Mononuclear cell (primary cell): ENCODE results near the gene ADGRD1. TPM values are rescaled to one million over a fixed set of nuclear protein-coding genes. Genes with fewer than 3 reads are reported as not detected.
"Not testable (repeated sequence)": the region's sequence is repeated elsewhere in the genome, so short reads cannot be mapped to it uniquely, and the experiment has no call there.

Source experiments
- H3K27me3 ChIP-seq: 2 replicates; pipeline ENCODE4 v1.6.0; 2011; ENCODE audit warnings: low read length, control low read depth; ENCODE audit not compliant: insufficient read depth
- H3K4me1 ChIP-seq: 2 replicates; pipeline ENCODE4 v1.5.1; 2011; ENCODE audit warnings: mild to moderate bottlenecking, low read length, control low read depth; ENCODE audit not compliant: insufficient read depth
- H3K4me3 ChIP-seq: 2 replicates; pipeline ENCODE4 v1.5.1; 2011; ENCODE audit warnings: mild to moderate bottlenecking, low read length, moderate library complexity
- H3K9me3 ChIP-seq: 2 replicates; pipeline ENCODE4 v1.5.1; 2011; ENCODE audit warnings: low read depth, mild to moderate bottlenecking, control low read depth, low read length
- total RNA-seq: library from RNA; depleted of rRNA; stranded (reverse); fragments of >200 nt; gene quantifications from one replicate; pipeline ENCODE4 v1.2.3, GENCODE V29; 2012

Gene ADGRD1
- total RNA-seq, 1 donor = 2.3 TPM

GRCh38 chr12:131070668-131071067 lies 117.0 kb downstream of the ADGRD1 start:
- not testable (repeated sequence) for H3K4me1 ChIP-seq, H3K27me3 ChIP-seq, H3K9me3 ChIP-seq, H3K4me3 ChIP-seq

DNA sequence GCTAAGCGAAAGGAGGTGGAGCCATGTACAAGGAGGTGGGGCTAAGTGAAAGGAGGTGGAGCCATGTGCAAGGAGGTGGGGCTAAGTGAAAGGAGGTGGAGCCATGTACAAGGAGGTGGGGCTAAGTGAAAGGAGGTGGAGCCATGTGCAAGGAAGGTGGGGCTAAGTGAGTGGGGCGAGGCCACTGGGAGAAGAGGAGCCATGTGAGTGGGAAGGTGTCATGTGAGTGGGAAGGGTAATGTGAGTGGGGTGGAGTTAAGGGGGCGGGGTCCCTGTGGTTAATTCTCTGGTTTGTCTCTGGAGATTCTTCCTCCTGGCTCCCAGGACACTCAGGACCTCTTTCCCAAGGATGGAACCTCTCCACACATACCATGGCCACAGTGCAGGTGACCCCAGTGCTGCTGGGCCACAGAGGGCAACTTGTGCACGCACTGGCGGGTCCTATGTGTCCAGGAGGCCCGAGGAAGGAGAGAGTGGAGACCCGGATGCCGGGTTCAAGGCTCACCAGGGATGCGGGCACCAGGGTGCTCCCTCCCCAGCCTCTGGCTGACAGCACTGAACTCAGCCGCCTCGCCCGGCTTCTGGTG lies 117.6 kb downstream of the ADGRD1 start:
- not testable (repeated sequence) for H3K4me1 ChIP-seq, H3K4me3 ChIP-seq, H3K27me3 ChIP-seq, H3K9me3 ChIP-seq

- not testable (repeated sequence) for H3K27me3 ChIP-seq, H3K4me1 ChIP-seq, H3K9me3 ChIP-seq, H3K4me3 ChIP-seq
Observed at GRCh38 chr12:131071950-131072349, 118.2 kb downstream of the ADGRD1 start.

DNA sequence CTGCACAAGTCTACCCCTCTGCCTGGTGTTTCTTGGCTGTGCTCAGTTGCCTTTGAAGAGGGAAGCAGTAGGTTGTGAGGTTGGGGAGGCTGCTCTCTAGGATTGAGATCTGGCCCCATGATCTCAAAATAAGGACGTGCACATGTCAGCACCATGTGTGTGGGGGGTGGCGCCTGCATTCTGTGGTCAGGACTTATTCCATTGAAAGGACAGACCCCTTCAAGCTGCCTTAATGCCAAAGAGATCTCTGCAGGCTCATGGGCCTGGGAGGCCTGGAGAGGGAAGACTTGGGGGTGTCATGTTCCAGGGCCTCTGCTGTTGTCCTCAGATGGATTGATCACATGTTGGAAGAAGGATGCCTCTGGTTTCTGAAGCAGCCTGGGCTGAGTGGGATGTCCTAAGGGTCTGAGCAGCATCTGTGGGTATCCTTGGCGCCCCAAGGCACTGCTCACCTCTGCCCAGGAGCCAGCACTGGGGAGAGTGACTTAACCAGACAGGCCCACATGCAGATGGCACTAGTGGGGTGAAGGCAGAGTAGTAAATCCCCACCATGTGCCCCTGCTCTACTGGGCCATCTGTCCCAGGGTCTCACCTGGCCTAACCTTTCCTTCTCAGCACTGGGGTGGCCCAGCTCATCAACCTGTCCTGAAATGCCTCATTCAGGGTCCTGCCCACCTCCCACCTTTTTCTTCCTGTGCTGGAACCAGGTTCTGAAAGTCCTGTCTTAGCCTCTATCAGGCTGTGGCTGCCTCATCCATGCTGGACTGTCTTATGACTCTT lies 118.9 kb downstream of the ADGRD1 start:
- no peaks in the 10 kb centered on the region for H3K9me3 ChIP-seq
- H3K27me3 ChIP-seq = no peaks in the 10 kb centered on the region
- H3K4me3 ChIP-seq = no peak overlapping the region
- H3K4me1 ChIP-seq = no peaks in the 10 kb centered on the region

- Histone ChIP-seq H3K4me1 (no peaks in the 10 kb centered on the region), H3K4me3 (no peak overlapping the region), H3K9me3 (no peaks in the 10 kb centered on the region), H3K27me3 (no peaks in the 10 kb centered on the region)
Observed at GRCh38 chr12:131074221-131075083, 120.7 kb downstream of the ADGRD1 start.

DNA sequence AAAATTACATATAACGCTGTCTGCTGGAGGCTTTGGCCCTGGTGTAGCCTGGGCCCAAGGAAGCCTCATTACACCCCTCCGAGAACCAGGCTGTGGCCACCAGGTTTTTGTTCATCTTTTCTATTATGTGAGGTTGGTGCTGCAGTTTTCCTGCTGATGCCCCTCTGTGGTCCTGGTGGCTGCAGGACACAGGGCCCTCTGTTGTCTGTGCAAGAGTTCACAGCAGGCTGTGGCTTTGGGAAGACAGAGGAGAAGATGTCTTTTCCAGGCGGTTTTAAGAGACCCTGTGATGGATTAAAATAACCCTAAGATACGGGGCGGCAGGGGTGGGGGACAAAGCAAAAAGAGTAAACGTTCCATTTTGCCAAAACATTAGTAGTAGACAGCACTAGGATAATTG lies 121.5 kb downstream of the ADGRD1 start:
- H3K4me3 ChIP-seq = no peak overlapping the region
- H3K4me1 ChIP-seq = no peaks in the 10 kb centered on the region
- no peaks in the 10 kb centered on the region for H3K9me3 ChIP-seq
- H3K27me3 ChIP-seq = no peaks in the 10 kb centered on the region

GRCh38 chr12:131075611-131076010 lies 121.9 kb downstream of the ADGRD1 start:
- Histone ChIP-seq H3K4me1 (no peaks in the 10 kb centered on the region), H3K27me3 (no peaks in the 10 kb centered on the region), H3K9me3 (no peaks in the 10 kb centered on the region), H3K4me3 (no peak overlapping the region)

GRCh38 chr12:131076296-131076695 lies 122.6 kb downstream of the ADGRD1 start:
- H3K4me3 ChIP-seq = no peak overlapping the region
- H3K4me1 ChIP-seq = no peaks in the 10 kb centered on the region
- H3K9me3 ChIP-seq = no peaks in the 10 kb centered on the region
- H3K27me3 ChIP-seq = no peaks in the 10 kb centered on the region

- H3K4me1 ChIP-seq = no peaks in the 10 kb centered on the region
- no peak overlapping the region for H3K4me3 ChIP-seq
- H3K27me3 ChIP-seq = no peaks in the 10 kb centered on the region
- no peaks in the 10 kb centered on the region for H3K9me3 ChIP-seq
Observed at GRCh38 chr12:131076791-131077747, 123.4 kb downstream of the ADGRD1 start.

GRCh38 chr12:131077931-131078391 lies 124.3 kb downstream of the ADGRD1 start:
- Histone ChIP-seq H3K9me3 (no peaks in the 10 kb centered on the region), H3K4me3 (no peak overlapping the region), H3K4me1 (no peaks in the 10 kb centered on the region), H3K27me3 (no peaks in the 10 kb centered on the region)

DNA sequence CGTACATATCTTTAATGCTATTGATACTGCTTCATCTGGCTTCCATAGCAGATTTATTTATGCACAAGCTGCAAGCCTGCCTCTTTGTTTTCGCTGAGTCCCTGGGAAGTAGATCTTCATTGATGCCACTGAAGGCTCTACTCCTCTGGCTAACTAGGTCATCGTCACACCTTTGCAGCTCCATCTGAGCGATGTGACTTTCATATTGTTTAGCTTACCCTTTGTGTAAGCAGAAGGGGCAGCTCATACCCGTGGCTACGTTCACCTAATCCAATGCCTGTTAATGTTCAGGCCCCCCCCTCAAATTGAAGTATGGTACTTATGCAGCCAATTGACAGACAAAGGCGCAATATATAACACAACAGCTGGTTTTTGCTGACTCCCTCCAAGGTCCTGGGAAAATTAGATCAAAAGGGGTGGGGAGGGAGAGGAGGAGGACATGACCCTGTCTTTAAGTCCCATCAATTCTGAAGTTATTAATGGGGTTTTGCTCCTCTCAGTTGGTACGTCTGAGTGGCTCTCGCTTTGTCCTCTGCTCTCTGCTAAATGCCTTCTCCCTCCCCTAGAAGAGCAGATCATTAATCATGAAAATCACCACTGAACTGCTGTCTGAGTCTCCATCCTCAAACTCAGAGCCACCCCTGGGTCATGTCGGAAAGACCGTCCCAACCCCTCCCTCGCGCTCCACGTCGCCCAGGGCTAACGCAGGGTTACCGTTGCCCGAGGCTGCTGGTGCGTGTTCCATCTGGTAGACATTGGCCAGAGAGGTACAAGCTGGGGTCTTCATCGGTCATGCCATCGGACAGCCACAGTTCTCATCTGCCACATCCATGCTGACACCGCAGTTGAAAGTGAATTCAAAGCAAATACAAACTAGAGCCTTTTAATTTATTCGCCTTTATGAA lies 128.8 kb downstream of the ADGRD1 start:
- Histone ChIP-seq H3K4me3 (no peak overlapping the region), H3K27me3 (no peaks in the 10 kb centered on the region), H3K9me3 (no peaks in the 10 kb centered on the region), H3K4me1 (no peaks in the 10 kb centered on the region)

GRCh38 chr12:131084341-131085011 lies 130.8 kb downstream of the ADGRD1 start:
- Histone ChIP-seq H3K4me3 (no peak overlapping the region), H3K27me3 (no peaks in the 10 kb centered on the region), H3K9me3 (no peaks in the 10 kb centered on the region), H3K4me1 (no peaks in the 10 kb centered on the region)

DNA sequence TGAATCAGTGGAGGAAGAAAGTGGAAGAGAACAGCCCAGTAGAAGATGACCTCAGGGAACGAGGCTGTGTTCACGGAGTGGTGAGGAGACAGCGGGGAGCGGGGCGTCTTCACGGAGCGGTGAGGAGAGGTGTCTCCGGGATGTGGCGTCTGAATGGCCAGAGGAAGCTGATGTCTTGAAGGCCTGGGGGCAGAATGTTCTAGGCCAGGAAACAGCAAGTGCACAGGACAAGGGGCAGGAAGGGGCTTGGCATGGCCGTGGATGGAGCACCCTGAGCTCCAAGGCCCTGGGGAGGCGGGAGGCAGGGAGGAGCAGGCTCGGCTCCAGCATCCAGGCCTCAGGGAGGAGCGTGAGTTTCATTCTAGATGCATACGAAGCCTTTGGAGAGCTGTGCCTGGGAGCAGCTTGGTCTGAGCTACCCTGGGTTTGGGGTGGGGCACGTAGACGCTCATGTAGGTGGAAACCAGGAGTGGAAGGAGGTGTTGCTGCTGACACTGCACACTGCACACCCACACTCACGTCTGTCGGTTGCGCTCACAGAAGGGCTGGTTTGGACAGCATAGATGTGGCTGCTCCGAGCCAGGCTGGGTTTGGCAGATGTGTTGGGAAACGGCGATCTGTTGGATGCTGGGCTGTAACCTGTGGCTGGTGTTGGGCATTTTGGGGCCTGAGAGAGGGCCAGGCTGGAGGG lies 131.6 kb downstream of the ADGRD1 start:
- no peak overlapping the region for H3K4me3 ChIP-seq
- H3K9me3 ChIP-seq = no peaks in the 10 kb centered on the region
- no peaks in the 10 kb centered on the region for H3K27me3 ChIP-seq
- H3K4me1 ChIP-seq = no peaks in the 10 kb centered on the region
